Stimulated activated CD4-positive, alpha-beta T cell treated with anti-CD3 and anti-CD28 coated beads, TNF-alpha, amount 100 ng/mL, for 24 hours (primary cell): ENCODE data around the gene LTBP1.

ENCODE experiments used
- DNase-seq, 3 experiments: peaks; one replicate each; pipeline ENCODE4 v3.0.0-alpha.2; 2020; ENCODE audit warnings: low read depth in 3 of 3

LTBP1 gene

DNA sequence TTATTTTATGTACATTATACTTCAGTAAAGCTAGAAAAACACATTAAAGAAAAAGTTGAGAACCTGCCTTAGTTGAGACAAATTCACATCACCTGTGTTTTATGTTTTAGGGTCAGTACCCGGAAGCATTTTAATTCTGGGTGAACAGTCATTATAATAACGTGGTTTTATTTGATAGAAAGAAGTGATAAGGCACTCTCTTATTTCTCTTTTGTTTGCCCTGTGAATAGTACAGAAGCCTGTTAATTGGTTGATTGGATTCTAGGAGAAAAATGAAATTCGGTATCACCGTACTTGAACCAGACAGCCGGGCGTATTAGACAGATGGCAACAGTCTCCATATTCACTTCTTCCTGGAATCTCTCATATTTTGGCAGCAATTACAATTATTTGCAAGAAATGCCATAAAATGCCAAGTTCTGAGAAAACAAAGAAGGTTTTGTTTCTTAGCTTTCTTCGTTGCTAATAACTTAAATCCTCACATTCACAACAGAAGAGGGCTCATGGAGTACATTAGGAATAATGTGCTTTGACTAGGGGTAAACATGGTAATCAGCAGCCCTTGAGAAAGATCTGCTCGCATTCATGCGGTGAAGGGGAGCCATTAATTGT, 361.0 kb downstream of the LTBP1 start:
- no peak for DNase-seq

DNA sequence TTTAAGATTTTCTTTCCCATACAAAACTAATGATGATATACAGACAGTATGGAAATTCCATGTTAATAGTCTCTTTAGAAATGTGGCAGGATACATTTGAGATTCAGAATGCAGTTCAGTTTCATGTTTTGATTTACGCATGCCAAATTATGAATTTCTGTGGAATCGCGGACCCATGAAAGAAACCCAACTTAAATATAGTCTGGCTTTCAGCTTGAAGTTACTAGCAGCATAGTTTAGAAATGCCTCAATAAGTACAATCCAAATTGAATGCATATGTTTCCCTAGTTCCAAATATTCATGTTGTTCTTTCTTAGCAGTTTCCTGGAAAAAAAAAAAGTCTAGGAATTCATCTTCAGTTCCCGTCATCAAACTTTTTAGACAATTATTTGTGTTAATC, 365.6 kb downstream of the LTBP1 start:
- DNase-seq: no peak

DNA sequence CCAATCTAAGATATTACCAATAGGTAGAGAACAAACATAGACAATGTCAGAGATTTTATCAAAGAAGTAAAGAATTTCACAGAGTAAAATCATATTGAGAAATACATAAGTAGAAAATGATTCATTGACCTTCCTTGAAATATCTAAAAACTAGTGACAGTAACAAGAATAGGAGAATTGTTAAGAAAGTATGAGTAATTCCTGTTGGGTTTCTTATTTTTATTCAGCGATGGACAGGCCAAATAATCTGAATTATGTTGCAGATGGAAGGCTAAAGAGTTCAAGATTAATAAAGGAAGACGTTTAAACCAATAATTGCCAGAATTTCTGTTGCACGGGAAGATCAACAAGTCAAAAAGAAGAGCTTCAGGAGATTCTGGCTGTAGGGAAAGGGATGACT, 366.3 kb downstream of the LTBP1 start:
- DNase-seq: no peak

DNA sequence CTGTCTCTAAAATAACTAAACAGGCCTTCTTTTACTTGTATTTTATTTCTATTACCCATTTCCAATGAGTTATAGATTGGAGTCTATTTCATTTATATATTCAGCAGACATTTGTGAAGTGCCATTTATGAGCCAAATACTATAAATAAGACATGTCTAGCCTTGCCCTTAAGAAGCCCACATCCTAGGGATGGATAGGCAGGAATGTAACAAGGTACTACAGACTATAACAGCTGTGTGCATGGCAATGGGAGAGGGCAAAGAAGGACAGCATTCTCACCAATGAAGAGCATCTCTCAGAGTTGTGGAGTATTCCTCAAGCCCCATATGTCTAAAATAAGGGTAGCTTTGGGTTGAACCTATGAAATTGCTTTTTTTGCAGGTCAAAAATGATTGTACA, 367.8 kb downstream of the LTBP1 start:
- no peak for DNase-seq

DNA sequence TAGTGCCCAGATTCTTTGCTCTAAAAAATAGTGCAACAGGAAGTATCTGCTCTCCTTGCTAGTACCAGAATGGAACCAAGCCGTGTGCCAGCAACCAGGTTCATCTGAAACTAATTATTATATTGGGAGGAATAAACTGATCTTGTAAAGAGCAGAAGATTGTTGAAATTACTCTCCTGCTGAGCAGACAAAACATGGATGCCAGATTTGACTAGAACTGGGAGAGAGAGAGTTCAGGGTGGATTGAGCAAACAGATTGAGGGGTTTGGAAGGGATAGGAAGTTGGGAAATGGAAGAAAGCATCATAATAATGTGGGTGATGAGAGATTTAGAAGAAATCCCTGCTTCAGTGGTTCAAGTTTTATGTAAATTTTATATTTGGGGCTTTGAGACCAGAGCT, 369.6 kb downstream of the LTBP1 start:
- DNase-seq: no peak

DNA sequence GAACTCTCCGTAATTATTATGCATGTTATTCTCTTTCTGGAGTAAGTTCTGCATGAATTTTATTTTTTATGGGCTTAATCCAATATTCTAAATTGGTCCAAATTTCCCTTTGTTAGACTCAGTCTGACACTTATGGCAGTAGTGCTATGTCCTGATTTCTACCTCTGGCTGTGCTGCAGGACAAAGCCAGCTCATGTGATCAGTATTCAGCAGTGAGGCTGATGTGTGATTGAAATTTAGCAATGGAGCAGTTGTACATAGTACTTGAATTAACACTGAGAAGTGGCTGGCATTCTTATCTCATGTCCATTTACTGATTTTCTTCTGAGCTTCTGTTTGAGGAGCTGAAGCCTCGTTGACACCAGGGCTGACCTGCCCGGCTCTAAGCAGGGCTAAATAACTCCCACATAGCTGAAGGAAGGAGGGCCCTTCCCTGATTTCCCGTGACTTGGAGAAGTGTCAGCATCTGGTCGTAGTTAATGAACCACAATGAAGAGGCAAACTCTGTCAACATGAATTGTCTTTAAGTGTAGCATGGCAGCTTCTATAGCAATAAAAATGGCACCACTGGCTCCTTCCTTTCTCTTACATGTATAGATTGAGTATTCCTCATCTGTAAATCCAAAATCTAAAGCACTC, 370.7 kb downstream of the LTBP1 start:
- no peak for DNase-seq

DNA sequence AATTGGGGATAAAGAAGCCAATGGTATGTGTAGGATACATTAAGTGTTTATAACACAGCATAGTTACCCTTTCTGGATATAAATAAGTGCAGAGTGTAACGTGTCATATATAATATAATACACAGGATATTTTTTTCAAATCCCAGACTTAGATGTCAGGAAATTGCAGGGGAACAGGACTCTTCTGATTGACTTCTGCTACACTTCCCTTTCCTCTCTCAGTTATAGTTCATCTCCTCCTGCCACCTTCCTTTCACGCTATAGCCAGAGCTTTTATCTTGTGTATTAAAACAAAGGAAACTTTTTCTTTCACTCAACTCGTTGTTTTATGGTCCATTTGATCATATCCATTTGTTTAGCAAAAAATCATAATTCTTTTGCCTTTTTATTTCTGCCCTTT, 371.7 kb downstream of the LTBP1 start:
- no peak for DNase-seq

DNA sequence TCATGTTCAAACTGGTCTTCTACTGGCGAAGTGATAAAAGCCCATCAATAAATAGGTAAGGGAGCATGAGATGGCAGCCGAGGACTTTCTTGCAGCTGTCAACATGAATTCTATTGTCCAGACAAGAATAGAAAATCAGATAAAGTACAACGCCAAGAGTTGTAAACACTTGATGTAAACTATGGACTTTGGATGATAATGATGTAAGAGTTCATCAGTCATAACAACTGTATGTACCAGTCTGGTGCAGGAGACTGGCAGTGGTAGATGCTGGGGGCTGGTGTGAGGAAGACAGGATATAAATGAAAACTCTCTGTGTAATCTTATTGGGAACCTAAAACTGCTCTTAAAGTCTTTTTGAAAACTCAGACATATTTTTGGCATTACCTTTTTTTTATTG, 373.8 kb downstream of the LTBP1 start:
- DNase-seq: no peak

DNA sequence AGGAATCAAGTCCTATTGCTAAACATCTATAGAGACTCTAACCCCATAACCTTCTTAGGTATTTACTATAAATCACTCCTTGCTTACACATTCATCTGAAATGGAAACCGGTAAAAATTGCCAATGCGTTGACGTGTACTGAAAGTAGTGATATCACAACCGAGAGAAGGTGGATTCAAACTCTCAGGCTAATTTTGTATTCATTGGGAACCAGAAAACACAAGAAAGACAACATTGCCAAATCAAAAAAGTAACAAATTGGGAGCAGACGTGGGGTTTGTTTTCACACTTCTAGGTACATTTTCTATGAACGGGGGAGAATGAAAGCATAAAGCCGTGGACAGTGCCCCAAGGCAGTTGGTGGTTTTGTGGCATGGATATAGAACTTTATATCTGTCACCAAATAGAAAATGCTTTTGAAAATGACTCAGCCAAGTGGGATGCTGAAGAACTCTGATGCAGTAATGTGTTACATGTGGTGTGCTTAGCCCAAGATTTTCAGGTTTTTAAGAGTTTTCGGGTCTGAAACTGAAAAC, 374.6 kb downstream of the LTBP1 start:
- DNase-seq: peak in 2 of 3 experiments; percentile 15 to 20

DNA sequence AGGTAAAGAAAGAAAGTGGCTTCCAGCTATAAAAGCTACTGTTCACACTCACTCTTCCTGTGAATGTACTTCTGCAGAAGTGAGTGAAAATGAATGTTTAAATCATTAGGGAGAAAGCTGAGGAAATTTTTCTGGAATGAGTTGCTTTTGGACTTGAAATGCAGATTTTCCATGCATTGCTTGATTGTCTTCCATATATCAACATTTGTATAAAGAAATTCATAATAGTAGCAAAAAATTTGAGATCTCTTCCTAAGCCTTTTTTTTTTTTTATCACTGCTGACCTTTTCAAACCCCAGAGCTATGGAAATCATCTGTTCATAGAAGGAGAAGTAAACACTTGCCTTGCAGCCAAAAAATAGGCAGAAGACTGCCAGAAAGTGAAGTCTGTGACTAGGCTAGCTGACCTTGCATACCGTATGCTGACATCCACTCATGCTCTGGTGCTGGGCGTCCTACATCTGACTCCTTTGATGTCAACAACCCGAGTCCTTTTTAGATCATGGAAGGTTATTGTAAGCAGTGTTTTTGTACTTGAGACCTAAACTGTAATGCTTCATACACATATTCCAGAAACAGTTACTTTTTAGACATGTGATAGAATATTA, 375.2 kb downstream of the LTBP1 start:
- DNase-seq: no peak

DNA sequence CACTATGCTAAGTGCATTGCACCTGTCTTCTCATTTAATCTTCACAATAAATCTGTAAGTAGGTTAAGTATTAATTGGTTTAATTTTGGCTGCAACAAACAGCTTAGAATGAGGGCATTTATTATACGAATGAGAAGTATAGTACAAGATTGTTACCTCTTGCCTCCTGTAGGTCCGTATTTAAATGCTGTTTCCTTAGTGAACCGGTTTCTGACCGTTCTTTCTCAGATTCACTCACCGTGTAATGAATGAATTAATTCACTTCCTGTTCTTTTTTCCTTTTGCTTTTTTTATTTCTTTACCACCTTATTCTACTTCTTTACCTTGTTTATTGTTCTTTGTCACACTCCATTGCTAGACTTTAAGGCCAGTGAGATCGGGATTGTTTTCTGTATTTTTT, 375.9 kb downstream of the LTBP1 start:
- no peak for DNase-seq

DNA sequence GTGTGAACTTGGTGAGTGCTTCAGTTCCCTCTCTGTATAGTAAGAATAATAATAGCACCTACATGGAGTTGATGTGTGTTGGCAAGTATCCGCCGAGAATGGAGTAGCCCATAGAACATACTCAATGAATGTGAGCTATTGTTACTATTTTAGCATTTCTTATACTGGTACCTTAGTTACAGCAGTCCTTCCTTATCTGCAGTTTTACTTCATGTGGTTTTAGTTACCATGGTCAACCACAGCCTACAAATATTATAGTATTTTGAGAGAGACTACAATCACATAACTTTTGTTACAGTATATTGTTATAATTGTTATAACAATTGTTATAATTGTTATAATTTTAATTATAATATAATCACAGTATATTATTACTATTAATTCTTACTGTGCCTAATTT, 377.2 kb downstream of the LTBP1 start:
- no peak for DNase-seq

DNA sequence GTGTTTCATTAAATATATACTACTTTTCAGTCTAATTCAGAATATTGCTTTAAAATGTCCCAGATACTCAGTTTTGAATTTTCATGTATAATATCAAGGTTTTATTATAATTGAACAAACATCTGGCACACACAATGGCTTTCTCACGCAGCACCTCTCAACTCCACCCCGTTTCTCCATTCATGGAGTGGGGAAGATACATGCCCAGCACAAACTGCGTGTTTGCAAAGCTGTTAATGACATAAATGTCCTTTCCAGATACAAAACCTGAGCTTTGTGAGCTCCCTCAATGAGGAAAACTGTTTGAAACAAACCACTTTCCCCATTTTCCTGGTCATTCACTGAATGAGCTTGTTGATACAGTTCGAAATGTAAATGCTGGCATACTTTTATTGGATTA, 379.3 kb downstream of the LTBP1 start:
- no peak for DNase-seq

DNA sequence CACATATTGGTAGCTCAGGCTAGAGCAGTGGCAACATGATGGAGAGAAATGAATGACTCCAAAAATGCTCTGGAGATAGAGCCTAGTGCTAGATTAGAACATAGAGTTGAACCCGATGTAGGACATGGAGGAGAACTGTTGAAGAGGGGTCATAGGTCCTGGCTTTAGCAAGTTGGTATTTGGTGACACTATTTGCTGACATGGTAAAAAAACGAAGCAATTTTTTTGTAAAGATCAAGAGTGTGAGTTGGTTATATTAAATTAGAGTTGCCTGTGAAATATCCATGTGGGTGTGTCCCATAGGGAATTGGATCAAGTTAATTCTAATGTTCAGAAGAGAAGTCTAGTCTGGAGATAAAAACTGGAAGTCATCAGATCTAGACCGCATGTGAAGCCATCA, 386.7 kb downstream of the LTBP1 start:
- DNase-seq: no peak

DNA sequence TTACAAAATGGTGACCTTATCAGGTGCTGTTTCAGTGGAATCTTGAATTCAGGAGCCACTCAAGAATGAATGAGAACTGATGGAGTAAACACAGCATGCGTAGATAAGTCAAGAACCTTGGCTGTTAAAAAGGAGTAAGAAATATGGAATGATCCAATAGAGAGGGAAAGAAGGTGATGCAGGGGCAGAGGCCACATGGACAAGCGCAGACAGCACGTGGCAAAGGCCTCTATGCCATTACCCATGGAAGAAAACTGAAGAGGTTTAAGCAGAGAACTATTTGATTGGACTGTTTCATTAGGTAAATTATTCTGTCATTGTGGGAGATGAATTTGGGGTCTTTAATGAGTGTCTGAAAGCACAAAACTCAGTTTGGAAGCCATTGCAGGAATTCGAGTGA, 387.3 kb downstream of the LTBP1 start:
- no peak for DNase-seq

DNA sequence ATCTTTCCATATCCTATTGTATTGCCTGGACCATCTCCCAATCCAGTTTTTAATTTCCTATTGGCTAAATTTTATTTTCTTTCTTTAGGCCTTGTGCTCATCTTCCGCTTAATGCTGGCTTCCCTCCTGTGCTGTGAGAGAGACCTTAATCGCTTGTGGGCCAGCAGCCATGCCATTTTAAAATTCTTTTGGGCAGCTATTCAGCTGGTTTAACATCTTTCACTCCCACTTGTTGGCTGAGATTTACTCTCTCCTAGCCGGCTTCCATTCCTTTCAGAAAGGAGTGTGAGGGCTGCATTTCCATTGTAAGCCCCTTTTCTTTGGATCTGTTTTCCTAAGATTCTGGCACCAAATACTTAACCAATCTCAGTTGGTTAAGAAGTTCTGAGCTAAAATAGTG, 388.8 kb downstream of the LTBP1 start:
- no peak for DNase-seq

DNA sequence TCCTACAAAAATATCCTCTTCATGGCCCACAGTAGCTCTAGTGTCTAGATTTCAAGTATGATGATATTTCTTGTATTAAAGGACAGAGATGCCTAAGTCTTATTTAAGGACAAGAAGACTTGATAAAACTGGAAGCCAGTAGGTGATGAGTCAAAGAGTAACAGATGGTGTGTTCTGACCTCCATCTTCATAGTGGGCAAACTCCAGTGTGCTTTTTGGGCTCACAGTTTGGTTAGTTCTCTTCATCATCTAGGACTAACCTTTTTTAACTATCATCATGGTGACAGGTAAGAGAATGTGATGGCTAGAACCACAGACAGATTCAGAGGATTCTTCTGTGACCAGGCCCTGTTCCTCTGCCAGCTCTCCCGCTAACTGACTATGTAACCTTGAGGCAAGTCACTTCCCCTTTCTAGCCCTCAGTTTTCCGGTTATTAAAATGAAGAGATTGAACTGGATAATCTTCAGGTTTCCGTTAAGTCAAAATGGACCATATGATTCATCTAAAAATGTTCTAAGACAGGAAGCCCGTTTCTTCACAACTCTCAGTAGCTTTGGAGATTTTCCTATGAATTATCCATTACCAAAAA, 389.4 kb downstream of the LTBP1 start:
- no peak for DNase-seq

DNA sequence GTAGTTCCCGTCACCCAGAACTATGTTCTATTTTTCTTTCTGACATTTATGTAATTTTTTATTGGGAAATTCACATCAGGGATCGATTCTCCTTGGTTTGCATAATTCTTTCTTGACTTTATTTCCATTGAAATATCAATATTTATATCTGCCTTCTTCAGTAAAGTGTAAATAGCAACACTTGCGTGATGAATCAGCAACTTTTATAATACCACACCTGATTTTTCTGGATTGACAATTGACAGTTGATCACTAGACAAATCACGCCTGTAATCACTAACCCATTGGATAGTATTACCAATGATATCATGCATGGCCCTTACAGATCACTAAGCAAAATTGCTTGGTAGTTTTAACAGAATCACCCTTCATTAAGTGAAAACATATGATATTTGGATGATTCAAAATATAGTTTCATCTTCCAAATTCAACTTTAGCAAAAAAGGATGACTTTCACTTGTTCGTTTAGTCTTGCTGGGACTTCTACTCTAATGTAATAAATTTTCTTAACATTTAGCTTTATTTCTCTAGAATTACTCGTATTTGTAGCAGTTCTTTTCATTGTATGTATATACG, 390.7 kb downstream of the LTBP1 start:
- DNase-seq: no peak

DNA sequence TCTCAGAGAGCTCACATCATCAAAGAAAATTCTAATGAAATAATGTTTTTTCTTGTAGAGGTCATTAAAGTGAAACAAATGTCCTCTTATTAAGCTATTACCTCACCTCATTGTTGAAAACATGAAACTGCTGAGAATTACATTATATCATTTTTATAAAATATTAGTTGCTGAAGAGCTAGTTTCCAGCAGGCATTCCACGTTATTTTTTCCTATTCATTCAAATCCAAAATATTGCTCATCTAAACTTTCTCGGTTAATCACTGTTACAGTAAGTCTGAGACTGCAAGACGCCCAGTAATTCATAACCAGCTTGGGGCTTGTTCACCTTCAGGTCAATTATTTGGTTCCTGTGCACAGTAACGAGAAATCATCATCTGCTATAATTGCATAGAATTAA, 391.2 kb downstream of the LTBP1 start:
- DNase-seq: no peak

DNA sequence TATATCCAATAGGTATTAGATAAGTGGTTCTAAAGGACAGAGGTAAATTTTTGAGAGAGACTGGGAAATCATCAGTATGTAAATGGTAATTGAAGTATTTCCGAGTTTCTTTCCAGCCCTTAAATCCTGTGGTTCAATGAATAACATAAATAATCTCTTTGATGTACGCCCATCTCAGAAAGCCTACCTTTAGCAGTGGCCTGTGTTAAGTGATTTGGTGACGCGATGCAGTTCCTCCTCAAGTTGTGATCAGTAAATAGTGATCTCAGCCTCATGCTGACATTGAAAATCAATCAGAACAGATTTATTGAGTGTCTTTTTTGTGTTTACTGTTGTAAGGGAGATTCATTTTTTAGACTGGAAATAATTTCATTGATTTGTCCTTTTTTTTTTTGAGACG, 392.5 kb downstream of the LTBP1 start:
- DNase-seq: no peak

DNA sequence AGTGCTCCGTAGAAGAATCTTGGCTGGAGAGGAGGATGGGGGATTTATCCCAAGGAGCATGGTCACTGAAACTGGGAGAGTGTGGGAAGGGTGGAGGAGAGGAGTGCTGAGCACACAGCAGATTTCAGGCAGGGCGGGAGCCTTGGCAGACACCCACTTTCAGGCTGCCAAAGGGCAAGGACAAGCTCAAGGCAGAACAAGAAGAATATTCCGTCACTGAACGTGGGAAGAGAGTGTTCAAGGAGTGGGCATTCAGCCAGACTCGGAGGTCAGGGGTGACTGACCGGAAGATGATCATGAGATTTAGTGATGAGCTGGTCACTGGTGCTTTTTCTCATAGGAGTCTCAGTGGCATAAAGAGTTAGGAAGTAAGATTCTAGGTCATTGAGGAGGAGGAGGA, 393.5 kb downstream of the LTBP1 start:
- DNase-seq: no peak

DNA sequence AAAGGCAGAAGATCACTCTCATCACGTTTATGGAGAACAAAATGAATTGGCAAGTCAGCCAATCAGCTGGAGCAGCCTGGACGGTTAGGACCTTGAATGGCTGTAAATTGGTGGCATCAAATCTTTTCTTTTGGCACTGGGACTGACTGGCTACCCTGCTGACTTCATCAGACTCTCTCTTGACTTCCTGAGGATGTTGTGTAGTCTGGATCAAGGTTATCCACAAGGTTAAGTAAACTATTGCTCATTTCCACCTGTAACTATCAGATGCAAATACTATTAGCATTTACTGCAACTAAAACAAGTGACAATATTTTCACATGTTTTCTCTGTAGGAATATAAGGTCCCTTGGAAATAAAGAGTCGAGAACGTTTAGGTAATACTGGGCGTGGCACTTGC, 395.4 kb downstream of the LTBP1 start:
- no peak for DNase-seq

DNA sequence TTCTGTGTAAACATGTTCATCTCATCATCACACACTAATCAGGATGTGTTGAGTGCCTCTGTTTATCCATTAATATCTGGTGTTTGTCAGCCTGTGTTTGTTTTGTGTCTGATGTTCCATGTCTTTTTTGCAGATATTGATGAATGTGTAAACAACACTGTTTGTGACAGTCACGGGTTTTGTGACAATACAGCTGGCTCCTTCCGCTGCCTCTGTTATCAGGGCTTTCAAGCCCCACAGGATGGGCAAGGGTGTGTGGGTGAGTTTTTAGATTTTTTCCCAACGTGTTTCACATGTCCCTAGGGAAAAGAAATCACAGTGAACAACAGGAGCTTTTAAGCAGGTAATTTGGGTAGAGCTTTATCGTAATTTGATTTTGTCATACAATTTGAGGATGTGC, 396.0 kb downstream of the LTBP1 start:
- no peak for DNase-seq
